GM13976 (cell line): ENCODE data around the gene PSMD13.

ENCODE experiments used
- DNase-seq: peaks from one replicate; pipeline ENCODE4 v3.0.0; 2012; ENCODE audit warnings: low spot score
- CTCF ChIP-seq: IDR thresholded peaks from 2 replicates; pipeline ENCODE4 v1.5.1; 2012; ENCODE audit warnings: borderline replicate concordance, mild to moderate bottlenecking; ENCODE audit not compliant: insufficient read depth; ENCODE audit errors: extremely low read depth, missing control alignments, control extremely low read depth
- in situ Hi-C: fragments of 300-500 bp; cut with MboI; formaldehyde crosslinking; loops from one replicate; pipeline ENCODE4 v1.12.0; 2022; ENCODE audit warnings: low sequenced_read_pairs, mixed read lengths, inconsistent platforms; ENCODE audit not compliant: unreplicated experiment

The PSMD13 gene

GRCh38 chr11:269146-269890 is 32.5 kb downstream of the PSMD13 start:
- in situ Hi-C loops = no loop called here
- no peak for TF ChIP-seq CTCF

GRCh38 chr11:270451-271318 is 33.9 kb downstream of the PSMD13 start:
- no peak for TF ChIP-seq CTCF
- in situ Hi-C loops = no loop called here
- DNase-seq = no peak

More at GRCh38 chr11:269146-269890, 32.5 kb downstream of the PSMD13 start:
- DNase-seq = peak; percentile 74

- in situ Hi-C loops = no loop called here
- TF ChIP-seq CTCF = no peak
- no peak for DNase-seq
Observed at GRCh38 chr11:271319-271715, 34.5 kb downstream of the PSMD13 start.

- no peak for DNase-seq
- in situ Hi-C loops = no loop called here
- TF ChIP-seq CTCF = no peak
Observed at GRCh38 chr11:272195-272930, 35.6 kb downstream of the PSMD13 start.

- in situ Hi-C loops = no loop called here
- DNase-seq = no peak
- TF ChIP-seq CTCF = no peak
Observed at GRCh38 chr11:272931-273198, 36.1 kb downstream of the PSMD13 start.

- DNase-seq = no peak
- no peak for TF ChIP-seq CTCF
- in situ Hi-C loops = no loop called here
Observed at GRCh38 chr11:276219-276618, 39.4 kb downstream of the PSMD13 start.
